Measurements from ENCODE around the gene CSTF2.

Gene CSTF2

DNA sequence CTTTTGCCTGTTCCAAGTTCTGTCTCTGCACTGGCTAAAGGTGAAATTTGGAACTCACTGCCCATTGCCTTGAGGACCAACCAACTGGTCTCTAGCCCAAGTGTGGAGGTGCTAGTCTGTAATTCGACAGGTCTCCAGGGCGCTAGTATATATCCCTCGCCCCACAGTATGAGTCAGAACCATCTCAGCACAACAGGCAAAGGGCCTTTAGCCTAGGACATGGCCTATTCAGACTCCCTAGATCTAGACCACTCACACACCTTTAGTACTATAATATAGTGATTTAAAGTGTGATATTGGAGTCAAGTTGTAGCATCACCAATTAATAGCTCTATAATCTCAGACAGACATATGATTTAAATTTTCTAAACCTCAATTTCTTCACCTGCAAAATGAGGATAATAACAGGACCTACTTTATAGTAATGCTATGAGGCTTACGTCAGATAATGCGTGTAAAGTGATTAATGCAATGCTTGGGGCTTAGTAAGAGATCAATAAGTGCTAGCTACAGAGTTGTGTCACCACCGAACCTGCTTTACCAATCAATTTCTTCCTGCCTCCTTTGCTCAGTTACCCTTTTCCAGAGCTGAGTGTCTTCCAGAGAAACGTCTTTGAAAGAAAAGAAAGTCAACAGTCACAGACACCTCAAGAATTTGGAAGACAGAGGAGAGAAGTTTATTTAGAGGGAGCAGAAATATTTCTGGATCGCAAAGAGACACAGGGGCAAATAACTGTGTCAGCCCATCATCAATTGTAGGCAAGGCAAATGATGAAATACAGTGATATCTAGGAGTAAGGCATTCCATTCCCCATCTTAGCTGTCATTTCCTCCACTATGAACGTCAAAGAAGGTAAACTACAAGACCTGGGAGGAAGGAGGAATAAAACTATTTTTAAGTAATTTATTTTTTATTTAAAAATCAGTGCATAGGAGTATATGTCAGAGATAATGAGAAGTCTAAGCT, 51.7 kb downstream of the CSTF2 start:
- no peak for DNase-seq (ENCODE audit: low spot score)

DNA sequence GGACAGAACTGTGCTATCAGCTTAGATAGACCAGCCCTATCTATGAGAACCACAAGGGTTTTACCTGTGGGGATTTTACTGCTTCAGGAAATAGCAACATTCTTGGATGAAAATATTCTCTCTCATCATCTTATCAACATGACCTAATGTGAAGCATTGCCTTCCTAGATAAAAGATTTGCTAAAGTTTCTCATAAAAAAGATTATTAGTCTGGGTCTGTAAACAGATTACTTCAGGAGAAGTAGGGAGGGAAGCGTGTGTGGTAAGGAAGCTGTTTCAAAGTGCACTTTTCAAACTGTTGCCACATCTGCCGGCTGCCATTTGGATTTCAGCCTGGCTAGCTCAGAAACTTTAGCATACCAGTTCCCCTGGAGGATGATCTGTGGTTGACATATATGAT, 54.1 kb downstream of the CSTF2 start, which contains the start of gene NOX1:
NOX1 (minus strand) TSS at position 35 of the 400 bp plus-strand sequence. CDS start 220 bp downstream, outside the sequence.
- DNase-seq (ENCODE audit: low spot score) = no peak

DNA sequence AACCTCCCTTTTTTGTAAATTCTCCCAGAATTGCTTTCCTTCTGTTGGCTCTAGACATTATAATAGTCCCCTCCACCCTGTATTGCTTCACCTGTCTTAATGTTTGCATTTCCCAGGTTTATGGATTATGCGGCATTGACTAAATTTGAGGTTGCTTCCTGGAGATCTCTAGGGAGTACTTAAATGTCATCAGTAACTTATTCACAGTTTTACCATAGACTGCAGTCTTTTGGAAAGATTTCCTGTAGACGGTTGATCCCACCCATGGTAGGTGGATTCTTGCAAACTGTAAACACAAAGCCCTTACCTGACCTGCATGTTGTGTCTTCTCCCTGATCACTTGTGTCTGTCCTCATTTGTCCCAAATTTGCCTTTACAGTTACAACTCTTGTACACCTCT, 60.2 kb downstream of the CSTF2 start:
- DNase-seq (ENCODE audit: low spot score) = no peak

DNA sequence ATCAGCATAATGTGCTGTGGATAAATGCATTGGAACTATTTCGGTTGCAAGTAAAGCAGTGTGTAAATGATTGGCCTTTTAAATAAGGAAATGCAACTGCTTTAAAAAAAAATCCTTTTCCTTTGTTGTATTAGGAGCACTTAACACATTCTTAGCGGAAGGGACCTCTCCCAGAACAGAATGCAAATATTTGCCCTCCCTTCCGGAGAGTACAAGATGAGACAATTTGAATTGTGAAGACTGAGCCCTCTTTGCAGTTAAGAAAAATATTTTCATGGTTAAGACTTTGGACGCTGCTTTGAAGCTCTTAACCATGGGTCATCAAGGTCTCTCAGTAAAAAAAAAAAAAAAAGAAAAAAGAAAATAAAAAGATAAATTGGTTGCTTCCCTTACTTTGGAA, 63.5 kb downstream of the CSTF2 start:
- DNase-seq (ENCODE audit: low spot score) = no peak
